ENCODE results near the gene PPP1R10.

The PPP1R10 gene

DNA sequence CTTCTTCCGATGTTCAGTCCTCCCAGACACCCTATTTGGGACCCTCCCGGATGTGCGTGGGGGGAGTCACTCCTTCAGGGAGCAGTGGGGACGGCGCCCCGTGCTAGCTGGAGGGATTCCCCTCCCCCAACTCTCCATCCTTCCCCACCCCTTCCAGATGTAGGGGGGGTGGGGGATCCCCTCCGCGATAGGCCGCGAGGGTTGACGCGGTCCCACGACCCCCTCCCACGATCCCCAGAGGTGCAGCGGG, 61.3 kb downstream of the PPP1R10 start:
- TF ChIP-seq, protein P1, sequence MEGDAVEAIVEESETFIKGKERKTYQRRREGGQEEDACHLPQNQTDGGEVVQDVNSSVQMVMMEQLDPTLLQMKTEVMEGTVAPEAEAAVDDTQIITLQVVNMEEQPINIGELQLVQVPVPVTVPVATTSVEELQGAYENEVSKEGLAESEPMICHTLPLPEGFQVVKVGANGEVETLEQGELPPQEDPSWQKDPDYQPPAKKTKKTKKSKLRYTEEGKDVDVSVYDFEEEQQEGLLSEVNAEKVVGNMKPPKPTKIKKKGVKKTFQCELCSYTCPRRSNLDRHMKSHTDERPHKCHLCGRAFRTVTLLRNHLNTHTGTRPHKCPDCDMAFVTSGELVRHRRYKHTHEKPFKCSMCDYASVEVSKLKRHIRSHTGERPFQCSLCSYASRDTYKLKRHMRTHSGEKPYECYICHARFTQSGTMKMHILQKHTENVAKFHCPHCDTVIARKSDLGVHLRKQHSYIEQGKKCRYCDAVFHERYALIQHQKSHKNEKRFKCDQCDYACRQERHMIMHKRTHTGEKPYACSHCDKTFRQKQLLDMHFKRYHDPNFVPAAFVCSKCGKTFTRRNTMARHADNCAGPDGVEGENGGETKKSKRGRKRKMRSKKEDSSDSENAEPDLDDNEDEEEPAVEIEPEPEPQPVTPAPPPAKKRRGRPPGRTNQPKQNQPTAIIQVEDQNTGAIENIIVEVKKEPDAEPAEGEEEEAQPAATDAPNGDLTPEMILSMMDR (IDR thresholded peaks at IDR 0.05): no peak

DNA sequence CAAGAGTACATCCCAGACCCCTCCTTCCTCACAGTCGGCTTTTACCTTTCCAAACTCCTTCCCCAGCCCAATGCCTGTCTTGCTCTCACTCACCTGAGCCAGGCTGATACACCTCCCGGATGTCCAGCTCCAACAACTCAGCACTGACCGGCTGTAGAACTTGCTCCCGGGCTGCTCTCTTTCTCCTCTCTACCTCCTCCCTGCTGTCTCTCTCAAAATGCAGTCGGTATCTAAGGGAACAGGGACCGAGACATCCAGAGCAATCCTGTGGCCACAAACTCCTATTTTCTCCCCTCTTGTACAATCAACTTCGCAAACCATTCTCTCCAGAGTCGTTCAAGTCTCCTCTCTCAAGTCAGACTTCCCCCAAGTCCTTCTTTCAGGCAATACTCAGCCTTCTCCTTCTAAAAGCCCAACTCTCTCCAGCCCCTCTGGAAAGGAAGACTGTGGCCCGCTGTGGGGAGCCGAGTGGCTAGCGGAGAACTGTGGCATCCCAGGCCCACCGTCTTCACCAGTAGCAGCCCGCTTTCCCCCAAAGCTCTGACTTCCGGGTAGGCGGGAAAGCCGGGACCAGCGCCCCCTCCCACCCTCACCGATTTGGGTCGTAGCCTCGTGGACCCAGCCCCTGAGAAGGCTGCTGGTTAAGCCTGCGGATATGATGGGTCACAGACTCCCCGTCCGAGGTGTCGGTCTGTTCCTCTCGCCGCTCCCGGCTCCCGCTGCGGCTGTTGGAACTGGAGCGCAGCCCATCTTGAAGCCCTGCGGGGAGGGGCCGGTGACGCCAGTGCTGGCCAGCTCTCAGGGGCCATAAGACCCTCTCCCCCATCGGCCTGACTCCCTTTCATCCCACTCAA, 61.9 kb downstream of the PPP1R10 start:
- TF ChIP-seq, protein P1 (IDR thresholded peaks at IDR 0.05): no peak

DNA sequence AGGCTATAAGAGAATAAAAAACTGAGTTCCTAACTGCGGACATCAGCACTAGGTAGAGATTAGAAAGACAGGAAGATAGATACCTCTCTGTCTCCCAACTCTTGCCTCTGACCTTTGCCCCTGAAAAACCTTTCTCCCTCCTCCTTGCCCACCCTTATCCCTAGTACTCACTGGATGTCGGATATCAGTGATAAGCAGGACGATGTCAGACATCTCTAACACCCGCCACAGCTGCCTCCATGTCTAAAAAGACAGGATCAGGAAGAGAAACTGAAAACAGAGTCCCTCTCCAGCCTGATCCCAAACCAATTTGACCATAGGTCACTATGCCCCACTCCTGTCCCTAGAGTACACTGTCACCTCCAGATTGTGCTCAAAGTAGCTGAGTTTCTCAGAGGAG, 62.6 kb downstream of the PPP1R10 start:
- TF ChIP-seq, protein P1 (IDR thresholded peaks at IDR 0.05): no peak
